HepG2 (cell line): ENCODE measurements around the gene PPIG. TPM values are rescaled to one million over a fixed set of nuclear protein-coding genes. Genes with fewer than 3 reads are reported as not detected.

Source experiments
- NFIB ChIP-seq: sonication (generic); formaldehyde crosslinking; IDR thresholded peaks from 2 replicates; pipeline ENCODE4 v1.9.0; 2021; ENCODE audit warnings: missing genetic modification reagents, mild to moderate bottlenecking, borderline replicate concordance
- NR1H2 ChIP-seq: sonication (generic); formaldehyde crosslinking; IDR thresholded peaks from 2 replicates; pipeline ENCODE4 v1.8.1; 2022; ENCODE audit warnings: low read depth, missing genetic modification reagents, borderline replicate concordance
- NR3C1 ChIP-seq: sonication (generic); formaldehyde crosslinking; IDR thresholded peaks from 2 replicates; pipeline ENCODE4 v1.4.0; 2020; ENCODE audit warnings: missing genetic modification reagents
- PAXIP1 ChIP-seq: sonication (generic); formaldehyde crosslinking; conservative IDR thresholded peaks from 2 replicates; pipeline ENCODE4 v1.4.0; 2020; ENCODE audit warnings: mild to moderate bottlenecking, missing genetic modification reagents, moderate library complexity
- RCOR2 ChIP-seq: IDR thresholded peaks from 2 replicates; pipeline ENCODE4 v1.6.1; 2016; ENCODE audit warnings: missing biosample characterization, missing genetic modification reagents
- SAP130 ChIP-seq: IDR thresholded peaks from 2 replicates; pipeline ENCODE4 v1.6.1; 2016; ENCODE audit warnings: low read depth
- ZBTB3 ChIP-seq: sonication (generic); formaldehyde crosslinking; IDR thresholded peaks from 2 replicates; pipeline ENCODE4 v1.4.0; 2020; ENCODE audit warnings: low read depth, mild to moderate bottlenecking, moderate library complexity, missing genetic modification reagents, borderline replicate concordance
- ZNF282 ChIP-seq: fragments of 450-650 bp; IDR thresholded peaks from 2 replicates; pipeline ENCODE4 v1.6.1; 2018; ENCODE audit not compliant: partially characterized antibody
- ZNF460 ChIP-seq: sonication (generic); formaldehyde crosslinking; IDR thresholded peaks from 2 replicates; pipeline ENCODE4 v1.5.1; 2020; ENCODE audit warnings: missing genetic modification reagents, mild to moderate bottlenecking, borderline replicate concordance
- ZNF891 ChIP-seq: sonication (generic); formaldehyde crosslinking; IDR thresholded peaks from 2 replicates; pipeline ENCODE4 v1.5.0; 2020; ENCODE audit warnings: mild to moderate bottlenecking, missing genetic modification reagents
- polyA plus RNA-seq, 8 experiments: library from polyadenylated mRNA; depleted of rRNA in 3 of 8; stranded (reverse) in 7 of 8; unstranded in 1 of 8; fragments of >200 nt; fragmentation: Illumina TruSeq in 4 of 8; extraction: Trizol in 4 of 8; gene quantifications; 2 replicates each; pipeline versions ENCODE4 v1.2.1 to v1.2.3, GENCODE V29; 2011 to 2016; ENCODE audit warnings: low read depth in 4 of 8, missing spikeins in 1 of 8, mixed read lengths in 1 of 8; ENCODE audit not compliant: insufficient read depth in 1 of 8
- total RNA-seq, 5 experiments: library from RNA; depleted of rRNA; stranded (reverse); fragments of >200 nt; fragmentation: Illumina TruSeq; extraction: Trizol; gene quantifications; 2 replicates each; pipeline ENCODE4 v1.2.3, GENCODE V29; 2016; ENCODE audit warnings: low read depth in 1 of 5
- TF ChIP-seq, protein P1 (sequence below): sonication (generic); formaldehyde crosslinking; IDR thresholded peaks from one replicate; pipeline ENCODE4 v1.5.1; 2020; ENCODE audit warnings: mild to moderate bottlenecking, missing genetic modification reagents; ENCODE audit errors: not compliant biosample characterization
- TF ChIP-seq, protein P2 (sequence below): IDR thresholded peaks from 2 replicates; pipeline ENCODE4 v1.6.1; 2018; ENCODE audit warnings: missing genetic modification reagents
- TF ChIP-seq, protein P3 (sequence below): IDR thresholded peaks from 2 replicates; pipeline ENCODE4 v1.6.1; 2016; ENCODE audit warnings: low read depth, borderline replicate concordance

PPIG gene
- total and polyA plus RNA-seq, 2 of the 13 experiments (the other 11 are each of a cell fraction or from before 2014, with no cell fraction given): 31.3 to 81.0 TPM

GRCh38 chr2:169573160-169573973 is 10.8 kb upstream of the PPIG start, which contains the start of gene FASTKD1 (continued):
- TF ChIP-seq, protein P1, sequence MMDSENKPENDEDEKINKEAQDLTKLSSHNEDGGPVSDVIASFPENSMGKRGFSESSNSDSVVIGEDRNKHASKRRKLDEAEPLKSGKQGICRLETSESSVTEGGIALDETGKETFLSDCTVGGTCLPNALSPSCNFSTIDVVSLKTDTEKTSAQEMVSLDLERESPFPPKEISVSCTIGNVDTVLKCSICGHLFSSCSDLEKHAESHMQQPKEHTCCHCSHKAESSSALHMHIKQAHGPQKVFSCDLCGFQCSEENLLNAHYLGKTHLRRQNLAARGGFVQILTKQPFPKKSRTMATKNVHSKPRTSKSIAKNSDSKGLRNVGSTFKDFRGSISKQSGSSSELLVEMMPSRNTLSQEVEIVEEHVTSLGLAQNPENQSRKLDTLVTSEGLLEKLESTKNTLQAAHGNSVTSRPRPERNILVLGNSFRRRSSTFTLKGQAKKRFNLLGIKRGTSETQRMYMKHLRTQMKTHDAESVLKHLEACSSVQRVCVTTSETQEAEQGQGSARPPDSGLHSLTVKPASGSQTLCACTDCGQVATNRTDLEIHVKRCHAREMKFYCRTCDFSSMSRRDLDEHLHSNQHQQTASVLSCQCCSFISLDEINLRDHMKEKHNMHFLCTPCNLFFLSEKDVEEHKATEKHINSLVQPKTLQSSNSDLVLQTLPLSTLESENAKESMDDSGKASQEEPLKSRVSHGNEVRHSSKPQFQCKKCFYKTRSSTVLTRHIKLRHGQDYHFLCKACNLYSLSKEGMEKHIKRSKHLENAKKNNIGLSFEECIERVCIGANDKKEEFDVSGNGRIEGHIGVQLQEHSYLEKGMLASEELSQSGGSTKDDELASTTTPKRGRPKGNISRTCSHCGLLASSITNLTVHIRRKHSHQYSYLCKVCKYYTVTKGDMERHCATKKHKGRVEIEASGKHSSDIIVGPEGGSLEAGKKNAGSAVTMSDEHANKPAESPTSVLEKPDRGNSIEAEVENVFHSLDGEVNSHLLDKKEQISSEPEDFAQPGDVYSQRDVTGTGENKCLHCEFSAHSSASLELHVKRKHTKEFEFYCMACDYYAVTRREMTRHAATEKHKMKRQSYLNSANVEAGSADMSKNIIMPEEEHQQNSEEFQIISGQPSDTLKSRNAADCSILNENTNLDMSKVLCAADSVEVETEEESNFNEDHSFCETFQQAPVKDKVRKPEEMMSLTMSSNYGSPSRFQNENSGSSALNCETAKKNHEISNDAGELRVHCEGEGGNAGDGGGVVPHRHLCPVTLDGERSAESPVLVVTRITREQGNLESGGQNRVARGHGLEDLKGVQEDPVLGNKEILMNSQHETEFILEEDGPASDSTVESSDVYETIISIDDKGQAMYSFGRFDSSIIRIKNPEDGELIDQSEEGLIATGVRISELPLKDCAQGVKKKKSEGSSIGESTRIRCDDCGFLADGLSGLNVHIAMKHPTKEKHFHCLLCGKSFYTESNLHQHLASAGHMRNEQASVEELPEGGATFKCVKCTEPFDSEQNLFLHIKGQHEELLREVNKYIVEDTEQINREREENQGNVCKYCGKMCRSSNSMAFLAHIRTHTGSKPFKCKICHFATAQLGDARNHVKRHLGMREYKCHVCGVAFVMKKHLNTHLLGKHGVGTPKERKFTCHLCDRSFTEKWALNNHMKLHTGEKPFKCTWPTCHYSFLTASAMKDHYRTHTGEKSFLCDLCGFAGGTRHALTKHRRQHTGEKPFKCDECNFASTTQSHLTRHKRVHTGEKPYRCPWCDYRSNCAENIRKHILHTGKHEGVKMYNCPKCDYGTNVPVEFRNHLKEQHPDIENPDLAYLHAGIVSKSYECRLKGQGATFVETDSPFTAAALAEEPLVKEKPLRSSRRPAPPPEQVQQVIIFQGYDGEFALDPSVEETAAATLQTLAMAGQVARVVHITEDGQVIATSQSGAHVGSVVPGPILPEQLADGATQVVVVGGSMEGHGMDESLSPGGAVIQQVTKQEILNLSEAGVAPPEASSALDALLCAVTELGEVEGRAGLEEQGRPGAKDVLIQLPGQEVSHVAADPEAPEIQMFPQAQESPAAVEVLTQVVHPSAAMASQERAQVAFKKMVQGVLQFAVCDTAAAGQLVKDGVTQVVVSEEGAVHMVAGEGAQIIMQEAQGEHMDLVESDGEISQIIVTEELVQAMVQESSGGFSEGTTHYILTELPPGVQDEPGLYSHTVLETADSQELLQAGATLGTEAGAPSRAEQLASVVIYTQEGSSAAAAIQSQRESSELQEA (CRISPR knock-in tag): peak; percentile 91
- TF ChIP-seq RCOR2 (CRISPR knock-in tag): peak; percentile 79
- no peak for TF ChIP-seq NR3C1 (CRISPR knock-in tag)
- 0 out of 2 replicates have a peak, but pooled peaks have one; percentile 70 for TF ChIP-seq ZNF891
- TF ChIP-seq, protein P2, sequence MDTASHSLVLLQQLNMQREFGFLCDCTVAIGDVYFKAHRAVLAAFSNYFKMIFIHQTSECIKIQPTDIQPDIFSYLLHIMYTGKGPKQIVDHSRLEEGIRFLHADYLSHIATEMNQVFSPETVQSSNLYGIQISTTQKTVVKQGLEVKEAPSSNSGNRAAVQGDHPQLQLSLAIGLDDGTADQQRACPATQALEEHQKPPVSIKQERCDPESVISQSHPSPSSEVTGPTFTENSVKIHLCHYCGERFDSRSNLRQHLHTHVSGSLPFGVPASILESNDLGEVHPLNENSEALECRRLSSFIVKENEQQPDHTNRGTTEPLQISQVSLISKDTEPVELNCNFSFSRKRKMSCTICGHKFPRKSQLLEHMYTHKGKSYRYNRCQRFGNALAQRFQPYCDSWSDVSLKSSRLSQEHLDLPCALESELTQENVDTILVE (CRISPR knock-in tag): peak; percentile 92
- peak; percentile 86; the same call in 1 of the 2 replicates for TF ChIP-seq NFIB
- TF ChIP-seq SAP130 (CRISPR knock-in tag): peak; percentile 99
- TF ChIP-seq ZNF460: no peak
- TF ChIP-seq ZBTB3 (CRISPR knock-in tag): 0 out of 2 replicates have a peak, but pooled peaks have one; percentile 26
- no peak for TF ChIP-seq ZNF282
- TF ChIP-seq, protein P3, sequence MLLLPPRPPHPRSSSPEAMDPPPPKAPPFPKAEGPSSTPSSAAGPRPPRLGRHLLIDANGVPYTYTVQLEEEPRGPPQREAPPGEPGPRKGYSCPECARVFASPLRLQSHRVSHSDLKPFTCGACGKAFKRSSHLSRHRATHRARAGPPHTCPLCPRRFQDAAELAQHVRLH (CRISPR knock-in tag): peak; percentile 95; the same call in 1 of the 2 replicates
- TF ChIP-seq PAXIP1: peak; percentile 65
- 0 out of 2 replicates have a peak, but pooled peaks have one; percentile 67 for TF ChIP-seq NR1H2 (CRISPR knock-in tag)
